Measurements from ENCODE around the gene RAB8B. TPM values are rescaled to one million over a fixed set of nuclear protein-coding genes. Genes with fewer than 3 reads are reported as not detected.

RAB8B gene
- total and polyA plus RNA-seq, 2 of the 13 experiments (the other 11 are each of a cell fraction or from before 2014, with no cell fraction given): 6.8 to 14.2 TPM

GRCh38 chr15:63202861-63203260, 13.5 kb downstream of the RAB8B start:
- H3K79me2 ChIP-seq (ENCODE audit: insufficient read depth, low read length): peaks cover 3% of the 10 kb centered on the region
- in situ Hi-C loops (cut with HindIII; ENCODE audit: extremely low pct_ligation_motif_present, low pct_unique_long_range_greater_than_20kb) (no loop called here), intact Hi-C loops (cut with micrococcal nuclease; ENCODE audit: unreplicated experiment) (no loop called here)
- no peak overlapping the region for H3K4me3 ChIP-seq (replicated peaks in 1 of 3; ENCODE audit: insufficient read depth in 1 of 3, low read depth in 2 of 3, low read length in 3 of 3)
- no peaks in the 10 kb centered on the region for H3K27me3 ChIP-seq (ENCODE audit: control insufficient read depth in 1 of 2, insufficient read depth in 2 of 2, low read length in 2 of 2)
- no peaks in the 10 kb centered on the region for H3K9me3 ChIP-seq (ENCODE audit: low read length)
- no peak overlapping the region for H2AFZ ChIP-seq (ENCODE audit: low read length)
- ChIA-PET POLR2A (interaction anchor here (1.1 to 1.2 kb wide), 2 partner anchors 46 to 73 kb away, joined by 3 to 4 read pairs; partner anchors contain the start of gene RPS27L), CTCF (ENCODE audit: low intra/inter-chr PET ratio, low total read pairs) (no interaction called here)
- H3K36me3 ChIP-seq (replicated peaks in 1 of 2; ENCODE audit: control insufficient read depth in 1 of 2, insufficient read depth in 2 of 2, low read length in 2 of 2): no peaks in the 10 kb centered on the region
- H3K4me1 ChIP-seq (ENCODE audit: insufficient read depth, low read length): peaks cover 20% of the 10 kb centered on the region
- H3K4me2 ChIP-seq (ENCODE audit: low read depth, low read length): peak overlapping the region; percentile 44; the same call in 1 of the 2 replicates
- DNase-seq (ENCODE audit: low spot score) (no peak), FAIRE-seq (no peak), ATAC-seq (no peak)
- H4K20me1 ChIP-seq (ENCODE audit: insufficient read depth, low read length): no peaks in the 10 kb centered on the region
- 56% methylated on average over 5 of the region's 5 CpGs for WGBS (ENCODE audit: low lambda C conversion rate)
- peak overlapping the region; percentile 19; the same call in 1 of the 2 replicates for H3K9ac ChIP-seq (ENCODE audit: insufficient read depth, low read depth, low read length)
- H3K27ac ChIP-seq (ENCODE audit: extremely low read length, insufficient read depth, low read length): no peak overlapping the region
- no TSS peak for BruUV-seq (replicated peaks)
- TF ChIP-seq TSC22D2 (CRISPR knock-in tag; IDR thresholded peaks at IDR 0.05; ENCODE audit: borderline replicate concordance) (no peak), ZNF232 (CRISPR knock-in tag; IDR thresholded peaks at IDR 0.05; ENCODE audit: borderline replicate concordance) (no peak)
- TF ChIP-seq, protein P1, sequence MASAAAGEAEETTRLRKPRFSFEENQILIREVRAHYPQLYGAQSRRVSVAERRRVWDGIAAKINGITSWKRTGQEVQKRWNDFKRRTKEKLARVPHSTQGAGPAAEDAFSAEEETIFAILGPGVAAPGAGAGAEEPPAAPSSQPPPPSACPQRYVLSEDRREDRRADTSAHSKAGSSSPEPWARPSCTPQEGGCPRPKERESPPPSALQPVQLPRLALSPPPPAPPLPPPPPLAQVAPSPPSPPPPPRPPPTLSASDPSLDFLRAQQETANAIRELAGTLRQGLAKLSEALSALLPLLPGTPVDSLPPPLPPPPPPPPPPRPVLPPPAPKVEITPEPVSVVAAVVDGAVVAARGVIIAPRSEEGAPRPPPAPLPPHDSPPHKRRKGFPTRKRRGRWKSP (CRISPR knock-in tag; IDR thresholded peaks at IDR 0.05): no peak

DNA sequence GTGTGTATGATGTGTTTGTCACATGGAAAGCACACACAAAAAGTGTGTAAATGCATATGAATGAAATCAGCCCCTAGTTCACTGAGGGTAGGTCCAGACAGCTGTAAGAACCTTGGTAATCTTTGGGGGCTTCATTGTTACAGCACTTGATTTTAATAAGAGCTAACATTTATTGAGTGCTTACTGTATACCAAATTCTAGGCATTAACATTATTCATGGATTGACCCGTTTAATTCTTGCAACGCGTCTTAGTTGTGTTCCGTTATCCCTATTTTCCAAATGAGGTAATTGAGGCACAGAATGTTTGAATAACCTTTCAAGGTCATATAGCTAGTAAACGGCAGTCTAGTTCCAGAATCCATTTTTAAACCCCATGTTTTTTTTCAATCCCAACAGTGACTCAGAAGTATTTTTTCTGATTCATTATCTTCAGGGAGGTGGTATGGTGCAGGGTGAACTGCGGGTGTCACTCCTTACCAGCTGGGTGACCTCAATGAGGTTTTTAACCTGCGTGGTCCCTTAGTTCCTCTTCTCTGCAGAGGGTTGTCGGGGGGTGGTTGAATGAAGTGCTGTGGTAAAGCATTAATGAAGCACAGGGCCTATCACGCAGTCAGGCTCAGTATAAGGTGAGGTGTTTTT, 14.2 kb downstream of the RAB8B start:
- Histone ChIP-seq H3K79me2 (ENCODE audit: insufficient read depth, low read length) (peaks cover 3% of the 10 kb centered on the region), H3K9ac (ENCODE audit: insufficient read depth, low read depth, low read length) (no peak overlapping the region), H3K4me1 (ENCODE audit: insufficient read depth, low read length) (peaks cover 24% of the 10 kb centered on the region), H3K9me3 (ENCODE audit: low read length) (no peaks in the 10 kb centered on the region), H2AFZ (ENCODE audit: low read length) (no peak overlapping the region), H3K36me3 (replicated peaks in 1 of 2; ENCODE audit: control insufficient read depth in 1 of 2, insufficient read depth in 2 of 2, low read length in 2 of 2) (no peaks in the 10 kb centered on the region), H3K4me2 (ENCODE audit: low read depth, low read length) (no peak overlapping the region), H3K27me3 (ENCODE audit: control insufficient read depth in 1 of 2, insufficient read depth in 2 of 2, low read length in 2 of 2) (no peaks in the 10 kb centered on the region), H3K27ac (ENCODE audit: extremely low read length, insufficient read depth, low read length) (no peak overlapping the region), H4K20me1 (ENCODE audit: insufficient read depth, low read length) (no peaks in the 10 kb centered on the region), H3K4me3 (replicated peaks in 1 of 3; ENCODE audit: insufficient read depth in 1 of 3, low read depth in 2 of 3, low read length in 3 of 3) (no peak overlapping the region)
- intact Hi-C loops (cut with micrococcal nuclease; ENCODE audit: unreplicated experiment): no loop called here
- in situ Hi-C loops (cut with HindIII; ENCODE audit: extremely low pct_ligation_motif_present, low pct_unique_long_range_greater_than_20kb): no loop called here
- DNase-seq (ENCODE audit: low spot score): no peak
- BruUV-seq (replicated peaks): no TSS peak
- FAIRE-seq: no peak
- no peak for ATAC-seq
- ChIA-PET POLR2A (interaction anchor here (1.1 to 1.2 kb wide), 2 partner anchors 46 to 72 kb away, joined by 3 to 4 read pairs; partner anchors contain the start of gene RPS27L), CTCF (ENCODE audit: low intra/inter-chr PET ratio, low total read pairs) (no interaction called here)
- 91% methylated on average over 9 of the region's 9 CpGs for WGBS (ENCODE audit: low lambda C conversion rate)
- TF ChIP-seq SP4 (CRISPR knock-in tag; IDR thresholded peaks at IDR 0.05): no peak
- no peak for TF ChIP-seq ZFAT (CRISPR knock-in tag; conservative IDR thresholded peaks at IDR 0.05)
- TF ChIP-seq LRRFIP1 (CRISPR knock-in tag; conservative IDR thresholded peaks at IDR 0.05): no peak
- no peak for TF ChIP-seq ZNF672 (CRISPR knock-in tag; IDR thresholded peaks at IDR 0.05)
- no peak for TF ChIP-seq MED1 (CRISPR knock-in tag; IDR thresholded peaks at IDR 0.05)
- no peak for TF ChIP-seq NPAS2 (CRISPR knock-in tag; IDR thresholded peaks at IDR 0.05; ENCODE audit: borderline replicate concordance)
- no peak for TF ChIP-seq ZNF121 (CRISPR knock-in tag; IDR thresholded peaks at IDR 0.05)
- TF ChIP-seq ISX (CRISPR knock-in tag; conservative IDR thresholded peaks at IDR 0.05): no peak
- no peak for TF ChIP-seq ETV5 (CRISPR knock-in tag; IDR thresholded peaks at IDR 0.05; ENCODE audit: borderline replicate concordance)

Measured in HepG2 (cell line).